K562 (cell line): ENCODE results near the gene ELF2. TPM values are rescaled to one million over a fixed set of nuclear protein-coding genes. Genes with fewer than 3 reads are reported as not detected.

Experiments used
- CREBBP ChIP-seq: IDR thresholded peaks from one replicate; pipeline ENCODE4 v1.6.1; 2012; ENCODE audit warnings: low read depth, mild to moderate bottlenecking, control low read depth, inconsistent platforms, low read length
- GMEB1 ChIP-seq: fragments of 250-450 bp; sonication (Bioruptor Pico); IDR thresholded peaks from 2 replicates; pipeline ENCODE4 v1.4.0; 2020; ENCODE audit warnings: mild to moderate bottlenecking
- POLR2B ChIP-seq: fragments of 450-650 bp; IDR thresholded peaks from 2 replicates; pipeline ENCODE4 v1.6.1; 2018; ENCODE audit warnings: low read depth; ENCODE audit not compliant: partially characterized antibody
- ZKSCAN8 ChIP-seq: fragments of 200-800 bp; sonication (Bioruptor generic); IDR thresholded peaks from 2 replicates; pipeline ENCODE4 v1.6.1; 2016; ENCODE audit warnings: missing genetic modification characterization, missing compliant biosample characterization
- ZNF146 ChIP-seq: IDR thresholded peaks from one replicate; pipeline ENCODE4 v1.6.1; 2018; ENCODE audit warnings: missing compliant biosample characterization; ENCODE audit not compliant: unreplicated experiment
- ZNF445 ChIP-seq: fragments of 250-450 bp; sonication (Bioruptor Pico); IDR thresholded peaks from 2 replicates; pipeline ENCODE4 v1.4.0; 2020; ENCODE audit warnings: low read depth, mild to moderate bottlenecking, moderate library complexity
- ZNF507 ChIP-seq: conservative IDR thresholded peaks from 2 replicates; pipeline ENCODE4 v1.6.1; 2017; ENCODE audit warnings: missing genetic modification characterization, missing compliant biosample characterization
- ZNF785 ChIP-seq: fragments of 250-450 bp; sonication (Bioruptor Pico); IDR thresholded peaks from 2 replicates; pipeline ENCODE4 v1.4.0; 2020; ENCODE audit warnings: mild to moderate bottlenecking
- polyA plus RNA-seq, 8 experiments: library from polyadenylated mRNA; depleted of rRNA in 4 of 8; stranded (reverse) in 5 of 8; unstranded in 3 of 8; fragments of >200 nt; fragmentation: Nextera tagmentation in 2 of 8; fragmentation: Illumina TruSeq in 1 of 8; extraction: Ambion mirVana in 2 of 8; extraction: Trizol in 1 of 8; gene quantifications; 2 replicates each; pipeline versions ENCODE4 v1.2.1 to v1.2.3, GENCODE V29; 2011 to 2014; ENCODE audit warnings: inconsistent platforms in 1 of 8, missing spikeins in 1 of 8
- total RNA-seq, 7 experiments: library from RNA; depleted of rRNA in 6 of 7; stranded (reverse); fragments of >200 nt in 6 of 7; fragmentation: Illumina TruSeq in 2 of 7; extraction: Trizol in 2 of 7; gene quantifications; 2 replicates each; pipeline versions ENCODE4 v1.2.1 to v1.2.3, GENCODE V29; 2011 to 2021; ENCODE audit warnings: low replicate concordance in 1 of 7
- TF ChIP-seq, protein P1 (sequence below): fragments of 450-650 bp; conservative IDR thresholded peaks from 2 replicates; pipeline ENCODE4 v1.6.1; 2016; ENCODE audit warnings: missing genetic modification characterization, low read depth, mild to moderate bottlenecking, control low read depth, missing compliant biosample characterization
- TF ChIP-seq, protein P2 (sequence below): sonication (generic); formaldehyde crosslinking; IDR thresholded peaks from 2 replicates; pipeline ENCODE4 v1.8.0; 2022; ENCODE audit warnings: missing genetic modification reagents, mild to moderate bottlenecking, borderline replicate concordance

ELF2 gene
- total and polyA plus RNA-seq, 9 of the 15 experiments (the other 6 are each of a cell fraction or from before 2014, with no cell fraction given): 9.4 to 58.7 (median 41.6) TPM

DNA sequence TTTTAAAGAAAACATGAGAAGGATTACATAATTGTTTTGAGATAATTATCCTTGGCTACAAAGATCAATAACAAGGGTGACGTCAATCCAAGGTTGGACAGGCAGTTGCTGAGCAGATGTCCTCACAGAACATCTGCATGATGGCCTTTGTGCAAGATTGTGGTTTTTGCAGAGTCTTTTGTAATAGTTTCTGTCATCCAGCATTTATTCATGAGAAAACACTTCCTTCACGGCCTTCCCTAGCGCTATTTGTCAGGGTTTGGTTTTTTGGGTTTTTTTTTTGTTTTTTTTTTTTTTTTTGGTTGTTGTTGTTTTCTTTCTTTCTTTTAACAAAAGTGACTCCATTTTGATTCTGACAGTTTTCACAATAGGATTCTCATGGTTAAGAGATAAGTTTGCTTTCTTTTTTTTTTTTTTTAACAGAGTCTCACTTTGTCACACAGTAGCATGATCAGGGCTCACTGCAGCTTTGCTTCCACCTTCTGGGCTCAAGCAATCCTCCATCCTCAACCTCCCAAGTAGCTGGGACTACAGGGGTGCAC lies 31.5 kb upstream of the ELF2 start (continued):
- TF ChIP-seq, protein P1, sequence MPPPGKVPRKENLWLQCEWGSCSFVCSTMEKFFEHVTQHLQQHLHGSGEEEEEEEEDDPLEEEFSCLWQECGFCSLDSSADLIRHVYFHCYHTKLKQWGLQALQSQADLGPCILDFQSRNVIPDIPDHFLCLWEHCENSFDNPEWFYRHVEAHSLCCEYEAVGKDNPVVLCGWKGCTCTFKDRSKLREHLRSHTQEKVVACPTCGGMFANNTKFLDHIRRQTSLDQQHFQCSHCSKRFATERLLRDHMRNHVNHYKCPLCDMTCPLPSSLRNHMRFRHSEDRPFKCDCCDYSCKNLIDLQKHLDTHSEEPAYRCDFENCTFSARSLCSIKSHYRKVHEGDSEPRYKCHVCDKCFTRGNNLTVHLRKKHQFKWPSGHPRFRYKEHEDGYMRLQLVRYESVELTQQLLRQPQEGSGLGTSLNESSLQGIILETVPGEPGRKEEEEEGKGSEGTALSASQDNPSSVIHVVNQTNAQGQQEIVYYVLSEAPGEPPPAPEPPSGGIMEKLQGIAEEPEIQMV (tag): peak; percentile 15; the same call in 1 of the 2 replicates
- no peak for TF ChIP-seq POLR2B
- TF ChIP-seq, protein P2, sequence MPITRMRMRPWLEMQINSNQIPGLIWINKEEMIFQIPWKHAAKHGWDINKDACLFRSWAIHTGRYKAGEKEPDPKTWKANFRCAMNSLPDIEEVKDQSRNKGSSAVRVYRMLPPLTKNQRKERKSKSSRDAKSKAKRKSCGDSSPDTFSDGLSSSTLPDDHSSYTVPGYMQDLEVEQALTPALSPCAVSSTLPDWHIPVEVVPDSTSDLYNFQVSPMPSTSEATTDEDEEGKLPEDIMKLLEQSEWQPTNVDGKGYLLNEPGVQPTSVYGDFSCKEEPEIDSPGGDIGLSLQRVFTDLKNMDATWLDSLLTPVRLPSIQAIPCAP (CRISPR knock-in tag): no peak
- TF ChIP-seq ZNF507 (tag): no peak
- no peak for TF ChIP-seq ZNF785 (CRISPR knock-in tag)
- no peak for TF ChIP-seq GMEB1
- TF ChIP-seq ZNF146 (CRISPR knock-in tag): no peak
- TF ChIP-seq ZKSCAN8 (CRISPR knock-in tag): peak; percentile 46; the same call in 1 of the 2 replicates
- TF ChIP-seq CREBBP: no peak
- TF ChIP-seq ZNF445 (CRISPR knock-in tag): no peak
